Vagina (tissue), 2 donors: ENCODE results near the gene AP1B1.
"Not testable (repeated sequence)": the region's sequence is repeated elsewhere in the genome, so short reads cannot be mapped to it uniquely, and the experiment has no call there.

ENCODE experiments used
- CTCF ChIP-seq, 3 experiments: fragments of 450-650 bp in 2 of 3; fragments of 200-600 bp in 1 of 3; sonication (generic) in 1 of 3; IDR thresholded peaks; one replicate each; pipeline ENCODE4 v1.5.1; 2017 to 2019; ENCODE audit warnings: antibody characterized with exemption in 3 of 3, mild to moderate bottlenecking in 2 of 3, moderate library complexity in 2 of 3
- POLR2A ChIP-seq, 2 donors: fragments of 450-650 bp; IDR thresholded peaks; one replicate each; pipeline ENCODE4 v1.6.1; 2017; ENCODE audit warnings: antibody characterized with exemption in 2 of 2, mild to moderate bottlenecking in 2 of 2, moderate library complexity in 2 of 2
- POLR2AphosphoS5 ChIP-seq, 2 donors: sonication (generic); formaldehyde crosslinking; IDR thresholded peaks; one replicate each; pipeline ENCODE4 v1.9.0; 2017; ENCODE audit warnings: antibody characterized with exemption in 2 of 2, mild to moderate bottlenecking in 2 of 2, low read depth in 1 of 2; ENCODE audit not compliant: insufficient read depth in 1 of 2

GRCh38 chr22:29412772-29413171 lies 24.4 kb upstream of the AP1B1 start:
- not testable (repeated sequence) for TF ChIP-seq POLR2A (IDR thresholded peaks at IDR 0.05); POLR2AphosphoS5 (IDR thresholded peaks at IDR 0.05; ENCODE audit: insufficient read depth in 1 of 2, low read depth in 1 of 2)
- peak in 1 of 3 experiments; percentile 5 for TF ChIP-seq CTCF (IDR thresholded peaks at IDR 0.05)
